Mesenchymal stem cell (in vitro differentiated cells and primary cell): ENCODE measurements around the gene CXCR4.

ENCODE experiments used
- DNase-seq: peaks from one replicate; pipeline ENCODE4 v3.0.0-alpha.2; 2013
- H2AFZ ChIP-seq: one replicate; pipeline ENCODE4 v1.6.1; 2013; ENCODE audit warnings: low read depth, mild to moderate bottlenecking, control low read depth, inconsistent platforms, low read length, moderate library complexity
- H2AK5ac ChIP-seq: 2 replicates; pipeline ENCODE4 v1.6.1; 2013; ENCODE audit warnings: low read length, moderate library complexity, mild to moderate bottlenecking, inconsistent platforms; ENCODE audit not compliant: severe bottlenecking
- H2BK120ac ChIP-seq: one replicate; pipeline ENCODE4 v1.6.1; 2013; ENCODE audit warnings: low read depth, mild to moderate bottlenecking, inconsistent platforms, low read length, moderate library complexity
- H2BK12ac ChIP-seq, 2 experiments: one replicate each; pipeline ENCODE4 v1.6.1; 2013; ENCODE audit warnings: inconsistent platforms in 2 of 2, low read length in 2 of 2, mild to moderate bottlenecking in 2 of 2, moderate library complexity in 2 of 2, control low read depth in 1 of 2
- H2BK15ac ChIP-seq: one replicate; pipeline ENCODE4 v1.6.1; 2013; ENCODE audit warnings: mild to moderate bottlenecking, low read depth, inconsistent platforms; ENCODE audit not compliant: poor library complexity, severe bottlenecking
- H2BK5ac ChIP-seq: 2 replicates; pipeline ENCODE4 v1.6.1; 2013; ENCODE audit warnings: low read depth, mild to moderate bottlenecking, low read length, control low read depth, inconsistent platforms; ENCODE audit not compliant: poor library complexity, severe bottlenecking
- H3K14ac ChIP-seq, 2 experiments: one replicate each; pipeline ENCODE4 v1.6.1; 2013; ENCODE audit warnings: inconsistent platforms in 2 of 2, low read length in 2 of 2, control low read depth in 1 of 2, mild to moderate bottlenecking in 1 of 2, moderate library complexity in 1 of 2
- H3K18ac ChIP-seq, 2 experiments: one replicate each; pipeline ENCODE4 v1.6.1; 2013; ENCODE audit warnings: inconsistent platforms in 2 of 2, low read length in 2 of 2, control low read depth in 1 of 2, low read depth in 1 of 2, mild to moderate bottlenecking in 1 of 2
- H3K23ac ChIP-seq, 2 experiments: one replicate each; pipeline ENCODE4 v1.6.1; 2013; ENCODE audit warnings: inconsistent platforms in 2 of 2, low read length in 2 of 2, mild to moderate bottlenecking in 2 of 2, moderate library complexity in 2 of 2, control low read depth in 1 of 2
- H3K27ac ChIP-seq: 2 replicates; pipeline ENCODE4 v1.5.1; 2013; ENCODE audit warnings: mild to moderate bottlenecking, moderate library complexity, low read length, control low read depth, inconsistent platforms; ENCODE audit not compliant: poor library complexity, severe bottlenecking
- H3K27me3 ChIP-seq, 2 experiments: 2 replicates each; pipeline versions ENCODE4 v1.6.1 to v1.7.0; 2013; ENCODE audit warnings: low read length in 2 of 2, mild to moderate bottlenecking in 2 of 2, moderate library complexity in 2 of 2, control low read depth in 1 of 2, inconsistent platforms in 1 of 2; ENCODE audit not compliant: control insufficient read depth in 1 of 2, insufficient read depth in 1 of 2
- H3K36me3 ChIP-seq, 2 experiments: 2 replicates each; pipeline versions ENCODE4 v1.6.1 to v1.7.0; 2013; ENCODE audit warnings: low read length in 2 of 2, control low read depth in 1 of 2, inconsistent platforms in 1 of 2, low read depth in 1 of 2, mild to moderate bottlenecking in 1 of 2; ENCODE audit not compliant: insufficient read depth in 2 of 2, control insufficient read depth in 1 of 2
- H3K4ac ChIP-seq, 2 experiments: one replicate each; pipeline ENCODE4 v1.6.1; 2013; ENCODE audit warnings: inconsistent platforms in 2 of 2, low read length in 2 of 2, mild to moderate bottlenecking in 2 of 2, moderate library complexity in 2 of 2, control low read depth in 1 of 2, low read depth in 1 of 2
- H3K4me1 ChIP-seq: 2 replicates; pipeline ENCODE4 v1.6.1; 2013; ENCODE audit warnings: low read depth, low read length, control low read depth; ENCODE audit not compliant: control insufficient read depth, insufficient read depth
- H3K4me2 ChIP-seq: 2 replicates; pipeline ENCODE4 v1.6.1; 2013; ENCODE audit warnings: low read length, mild to moderate bottlenecking, inconsistent platforms; ENCODE audit not compliant: poor library complexity, severe bottlenecking
- H3K4me3 ChIP-seq, 2 experiments: 2 replicates each; pipeline versions ENCODE4 v1.5.1 to v1.7.0; 2013; ENCODE audit warnings: low read length in 2 of 2, mild to moderate bottlenecking in 2 of 2, control low read depth in 1 of 2, low read depth in 1 of 2; ENCODE audit not compliant: insufficient read depth in 1 of 2
- H3K79me1 ChIP-seq: replicated peaks from 2 replicates; pipeline ENCODE4 v1.6.1; 2013; ENCODE audit warnings: mild to moderate bottlenecking, control low read depth, low read length, inconsistent platforms; ENCODE audit not compliant: poor library complexity, severe bottlenecking
- H3K9ac ChIP-seq: 2 replicates; pipeline ENCODE4 v1.7.0; 2013; ENCODE audit warnings: mild to moderate bottlenecking, low read length, moderate library complexity
- H3K9me3 ChIP-seq: 2 replicates; pipeline ENCODE4 v1.7.0; 2013; ENCODE audit warnings: mild to moderate bottlenecking, low read length; ENCODE audit not compliant: control insufficient read depth
- H4K8ac ChIP-seq: one replicate; pipeline ENCODE4 v1.6.1; 2013; ENCODE audit warnings: inconsistent platforms, mild to moderate bottlenecking, low read length, moderate library complexity
- H4K91ac ChIP-seq: one replicate; pipeline ENCODE4 v1.6.1; 2013; ENCODE audit warnings: mild to moderate bottlenecking, low read length, inconsistent platforms
- WGBS: methylation state at CpG from one replicate; pipeline ENCODE4 v1.1.7; 2013; ENCODE audit warnings: mixed read lengths; 5-methylcytosine and 5-hydroxymethylcytosine counted together

The CXCR4 gene

GRCh38 chr2:136128905-136129304 lies 11.0 kb upstream of the CXCR4 start:
- Histone ChIP-seq H3K4ac (no peak overlapping the region), H3K36me3 (no peaks in the 10 kb centered on the region), H3K9me3 (no peaks in the 10 kb centered on the region), H4K91ac (no peak overlapping the region), H3K14ac (no peak overlapping the region), H3K4me1 (no peaks in the 10 kb centered on the region), H2BK15ac (no peak overlapping the region), H2AK5ac (no peak overlapping the region), H3K4me2 (no peak overlapping the region), H3K18ac (no peak overlapping the region), H2AFZ (no peak overlapping the region), H4K8ac (no peak overlapping the region), H2BK5ac (no peak overlapping the region), H3K4me3 (no peak overlapping the region), H3K23ac (no peak overlapping the region), H3K27ac (no peak overlapping the region), H2BK120ac (no peak overlapping the region), H2BK12ac (no peak overlapping the region), H3K79me1 (no peaks in the 10 kb centered on the region), H3K9ac (no peak overlapping the region), H3K27me3 (peaks cover 31 to 54% of the 10 kb centered on the region in 2 experiments)
- DNase-seq: no peak
- 11% methylated on average over 1 of the region's 1 CpG for WGBS

- DNase-seq: no peak
- Histone ChIP-seq H3K4me2 (no peak overlapping the region), H3K9me3 (no peaks in the 10 kb centered on the region), H2BK15ac (no peak overlapping the region), H3K23ac (no peak overlapping the region), H3K27me3 (peaks cover 34 to 56% of the 10 kb centered on the region in 2 experiments), H2BK120ac (no peak overlapping the region), H2AK5ac (no peak overlapping the region), H3K18ac (no peak overlapping the region), H2BK5ac (no peak overlapping the region), H3K4ac (no peak overlapping the region), H3K36me3 (no peaks in the 10 kb centered on the region), H3K4me1 (no peaks in the 10 kb centered on the region), H2BK12ac (no peak overlapping the region), H3K27ac (no peak overlapping the region), H4K91ac (no peak overlapping the region), H3K9ac (no peak overlapping the region), H3K79me1 (no peaks in the 10 kb centered on the region), H4K8ac (no peak overlapping the region), H2AFZ (no peak overlapping the region), H3K4me3 (no peak overlapping the region), H3K14ac (no peak overlapping the region)
- 82% methylated on average over 2 of the region's 2 CpGs for WGBS
Observed at GRCh38 chr2:136128366-136128765, 10.4 kb upstream of the CXCR4 start.

- Histone ChIP-seq H3K9me3 (no peaks in the 10 kb centered on the region), H3K27ac (no peak overlapping the region), H3K4ac (no peak overlapping the region), H3K4me2 (no peak overlapping the region), H3K18ac (no peak overlapping the region), H3K14ac (no peak overlapping the region), H4K91ac (no peak overlapping the region), H2BK120ac (no peak overlapping the region), H3K23ac (no peak overlapping the region), H2BK12ac (no peak overlapping the region), H3K4me3 (no peak overlapping the region), H3K4me1 (no peaks in the 10 kb centered on the region), H2BK5ac (no peak overlapping the region), H3K36me3 (no peaks in the 10 kb centered on the region), H3K79me1 (no peaks in the 10 kb centered on the region), H2AFZ (no peak overlapping the region), H2AK5ac (no peak overlapping the region), H4K8ac (no peak overlapping the region), H2BK15ac (no peak overlapping the region), H3K9ac (no peak overlapping the region), H3K27me3 (peaks cover 39 to 64% of the 10 kb centered on the region in 2 experiments)
- 71% methylated on average over 4 of the region's 6 CpGs for WGBS
- no peak for DNase-seq
Observed at GRCh38 chr2:136127356-136127755, 9.4 kb upstream of the CXCR4 start.

GRCh38 chr2:136126421-136126926 lies 8.5 kb upstream of the CXCR4 start:
- Histone ChIP-seq H3K23ac (no peak overlapping the region), H2AK5ac (no peak overlapping the region), H4K8ac (no peak overlapping the region), H3K18ac (no peak overlapping the region), H3K79me1 (no peaks in the 10 kb centered on the region), H2BK12ac (no peak overlapping the region), H3K14ac (no peak overlapping the region), H2BK15ac (no peak overlapping the region), H3K4me3 (no peak overlapping the region), H2AFZ (no peak overlapping the region), H3K27me3 (peaks cover 43 to 72% of the 10 kb centered on the region in 2 experiments), H3K4ac (no peak overlapping the region), H3K9me3 (no peaks in the 10 kb centered on the region), H2BK120ac (no peak overlapping the region), H3K4me1 (no peaks in the 10 kb centered on the region), H3K4me2 (no peak overlapping the region), H4K91ac (no peak overlapping the region), H3K9ac (no peak overlapping the region), H3K36me3 (no peaks in the 10 kb centered on the region), H3K27ac (no peak overlapping the region), H2BK5ac (no peak overlapping the region)
- no peak for DNase-seq
- WGBS: 72% methylated on average over 6 of the region's 6 CpGs
